ENCODE data around the gene MBNL2. TPM values are rescaled to one million over a fixed set of nuclear protein-coding genes. Genes with fewer than 3 reads are reported as not detected.

MBNL2 gene
- total RNA-seq, 1 experiment from 2014 or later = 0.85 TPM

GRCh38 chr13:97360610-97361009 is 138.5 kb downstream of the MBNL2 start (continued):
- TF ChIP-seq, protein P1, sequence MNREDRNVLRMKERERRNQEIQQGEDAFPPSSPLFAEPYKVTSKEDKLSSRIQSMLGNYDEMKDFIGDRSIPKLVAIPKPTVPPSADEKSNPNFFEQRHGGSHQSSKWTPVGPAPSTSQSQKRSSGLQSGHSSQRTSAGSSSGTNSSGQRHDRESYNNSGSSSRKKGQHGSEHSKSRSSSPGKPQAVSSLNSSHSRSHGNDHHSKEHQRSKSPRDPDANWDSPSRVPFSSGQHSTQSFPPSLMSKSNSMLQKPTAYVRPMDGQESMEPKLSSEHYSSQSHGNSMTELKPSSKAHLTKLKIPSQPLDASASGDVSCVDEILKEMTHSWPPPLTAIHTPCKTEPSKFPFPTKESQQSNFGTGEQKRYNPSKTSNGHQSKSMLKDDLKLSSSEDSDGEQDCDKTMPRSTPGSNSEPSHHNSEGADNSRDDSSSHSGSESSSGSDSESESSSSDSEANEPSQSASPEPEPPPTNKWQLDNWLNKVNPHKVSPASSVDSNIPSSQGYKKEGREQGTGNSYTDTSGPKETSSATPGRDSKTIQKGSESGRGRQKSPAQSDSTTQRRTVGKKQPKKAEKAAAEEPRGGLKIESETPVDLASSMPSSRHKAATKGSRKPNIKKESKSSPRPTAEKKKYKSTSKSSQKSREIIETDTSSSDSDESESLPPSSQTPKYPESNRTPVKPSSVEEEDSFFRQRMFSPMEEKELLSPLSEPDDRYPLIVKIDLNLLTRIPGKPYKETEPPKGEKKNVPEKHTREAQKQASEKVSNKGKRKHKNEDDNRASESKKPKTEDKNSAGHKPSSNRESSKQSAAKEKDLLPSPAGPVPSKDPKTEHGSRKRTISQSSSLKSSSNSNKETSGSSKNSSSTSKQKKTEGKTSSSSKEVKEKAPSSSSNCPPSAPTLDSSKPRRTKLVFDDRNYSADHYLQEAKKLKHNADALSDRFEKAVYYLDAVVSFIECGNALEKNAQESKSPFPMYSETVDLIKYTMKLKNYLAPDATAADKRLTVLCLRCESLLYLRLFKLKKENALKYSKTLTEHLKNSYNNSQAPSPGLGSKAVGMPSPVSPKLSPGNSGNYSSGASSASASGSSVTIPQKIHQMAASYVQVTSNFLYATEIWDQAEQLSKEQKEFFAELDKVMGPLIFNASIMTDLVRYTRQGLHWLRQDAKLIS (CRISPR knock-in tag; IDR thresholded peaks at IDR 0.05; ENCODE audit: borderline replicate concordance) = no peak

- H3K27ac Mint-ChIP-seq = no peak overlapping the region
- no peak for ATAC-seq
- DNase-seq (ENCODE audit: low spot score) = no peak
- CTCF ChIA-PET = no interaction called here
- H3K36me3 Mint-ChIP-seq = no peaks in the 10 kb centered on the region
- TF ChIP-seq ZNF263 (CRISPR knock-in tag; IDR thresholded peaks at IDR 0.05; ENCODE audit: low read depth) (no peak), TCF7 (CRISPR knock-in tag; IDR thresholded peaks at IDR 0.05; ENCODE audit: low read depth) (no peak), ZNF281 (CRISPR knock-in tag; IDR thresholded peaks at IDR 0.05) (no peak), HMGA2 (CRISPR knock-in tag; IDR thresholded peaks at IDR 0.05) (no peak), GABPB1 (CRISPR knock-in tag; IDR thresholded peaks at IDR 0.05) (no peak), ZNF121 (CRISPR knock-in tag; IDR thresholded peaks at IDR 0.05) (no peak), JUN (CRISPR knock-in tag; IDR thresholded peaks at IDR 0.05) (no peak), OVOL2 (CRISPR knock-in tag; IDR thresholded peaks at IDR 0.05; ENCODE audit: borderline replicate concordance) (no peak)
- TF ChIP-seq, protein P2, sequence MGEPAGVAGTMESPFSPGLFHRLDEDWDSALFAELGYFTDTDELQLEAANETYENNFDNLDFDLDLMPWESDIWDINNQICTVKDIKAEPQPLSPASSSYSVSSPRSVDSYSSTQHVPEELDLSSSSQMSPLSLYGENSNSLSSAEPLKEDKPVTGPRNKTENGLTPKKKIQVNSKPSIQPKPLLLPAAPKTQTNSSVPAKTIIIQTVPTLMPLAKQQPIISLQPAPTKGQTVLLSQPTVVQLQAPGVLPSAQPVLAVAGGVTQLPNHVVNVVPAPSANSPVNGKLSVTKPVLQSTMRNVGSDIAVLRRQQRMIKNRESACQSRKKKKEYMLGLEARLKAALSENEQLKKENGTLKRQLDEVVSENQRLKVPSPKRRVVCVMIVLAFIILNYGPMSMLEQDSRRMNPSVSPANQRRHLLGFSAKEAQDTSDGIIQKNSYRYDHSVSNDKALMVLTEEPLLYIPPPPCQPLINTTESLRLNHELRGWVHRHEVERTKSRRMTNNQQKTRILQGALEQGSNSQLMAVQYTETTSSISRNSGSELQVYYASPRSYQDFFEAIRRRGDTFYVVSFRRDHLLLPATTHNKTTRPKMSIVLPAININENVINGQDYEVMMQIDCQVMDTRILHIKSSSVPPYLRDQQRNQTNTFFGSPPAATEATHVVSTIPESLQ (CRISPR knock-in tag; IDR thresholded peaks at IDR 0.05) = no peak
- TF ChIP-seq, protein P3, sequence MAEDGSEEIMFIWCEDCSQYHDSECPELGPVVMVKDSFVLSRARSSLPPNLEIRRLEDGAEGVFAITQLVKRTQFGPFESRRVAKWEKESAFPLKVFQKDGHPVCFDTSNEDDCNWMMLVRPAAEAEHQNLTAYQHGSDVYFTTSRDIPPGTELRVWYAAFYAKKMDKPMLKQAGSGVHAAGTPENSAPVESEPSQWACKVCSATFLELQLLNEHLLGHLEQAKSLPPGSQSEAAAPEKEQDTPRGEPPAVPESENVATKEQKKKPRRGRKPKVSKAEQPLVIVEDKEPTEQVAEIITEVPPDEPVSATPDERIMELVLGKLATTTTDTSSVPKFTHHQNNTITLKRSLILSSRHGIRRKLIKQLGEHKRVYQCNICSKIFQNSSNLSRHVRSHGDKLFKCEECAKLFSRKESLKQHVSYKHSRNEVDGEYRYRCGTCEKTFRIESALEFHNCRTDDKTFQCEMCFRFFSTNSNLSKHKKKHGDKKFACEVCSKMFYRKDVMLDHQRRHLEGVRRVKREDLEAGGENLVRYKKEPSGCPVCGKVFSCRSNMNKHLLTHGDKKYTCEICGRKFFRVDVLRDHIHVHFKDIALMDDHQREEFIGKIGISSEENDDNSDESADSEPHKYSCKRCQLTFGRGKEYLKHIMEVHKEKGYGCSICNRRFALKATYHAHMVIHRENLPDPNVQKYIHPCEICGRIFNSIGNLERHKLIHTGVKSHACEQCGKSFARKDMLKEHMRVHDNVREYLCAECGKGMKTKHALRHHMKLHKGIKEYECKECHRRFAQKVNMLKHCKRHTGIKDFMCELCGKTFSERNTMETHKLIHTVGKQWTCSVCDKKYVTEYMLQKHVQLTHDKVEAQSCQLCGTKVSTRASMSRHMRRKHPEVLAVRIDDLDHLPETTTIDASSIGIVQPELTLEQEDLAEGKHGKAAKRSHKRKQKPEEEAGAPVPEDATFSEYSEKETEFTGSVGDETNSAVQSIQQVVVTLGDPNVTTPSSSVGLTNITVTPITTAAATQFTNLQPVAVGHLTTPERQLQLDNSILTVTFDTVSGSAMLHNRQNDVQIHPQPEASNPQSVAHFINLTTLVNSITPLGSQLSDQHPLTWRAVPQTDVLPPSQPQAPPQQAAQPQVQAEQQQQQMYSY (CRISPR knock-in tag; IDR thresholded peaks at IDR 0.05) = no peak
- TF ChIP-seq, protein P4, sequence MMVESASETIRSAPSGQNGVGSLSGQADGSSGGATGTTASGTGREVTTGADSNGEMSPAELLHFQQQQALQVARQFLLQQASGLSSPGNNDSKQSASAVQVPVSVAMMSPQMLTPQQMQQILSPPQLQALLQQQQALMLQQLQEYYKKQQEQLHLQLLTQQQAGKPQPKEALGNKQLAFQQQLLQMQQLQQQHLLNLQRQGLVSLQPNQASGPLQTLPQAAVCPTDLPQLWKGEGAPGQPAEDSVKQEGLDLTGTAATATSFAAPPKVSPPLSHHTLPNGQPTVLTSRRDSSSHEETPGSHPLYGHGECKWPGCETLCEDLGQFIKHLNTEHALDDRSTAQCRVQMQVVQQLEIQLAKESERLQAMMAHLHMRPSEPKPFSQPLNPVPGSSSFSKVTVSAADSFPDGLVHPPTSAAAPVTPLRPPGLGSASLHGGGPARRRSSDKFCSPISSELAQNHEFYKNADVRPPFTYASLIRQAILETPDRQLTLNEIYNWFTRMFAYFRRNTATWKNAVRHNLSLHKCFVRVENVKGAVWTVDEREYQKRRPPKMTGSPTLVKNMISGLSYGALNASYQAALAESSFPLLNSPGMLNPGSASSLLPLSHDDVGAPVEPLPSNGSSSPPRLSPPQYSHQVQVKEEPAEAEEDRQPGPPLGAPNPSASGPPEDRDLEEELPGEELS (CRISPR knock-in tag; IDR thresholded peaks at IDR 0.05) = no peak
- H3K9me3 Mint-ChIP-seq = no peaks in the 10 kb centered on the region
- H3K4me1 Mint-ChIP-seq = peaks cover 9% of the 10 kb centered on the region
- POLR2A ChIA-PET = no interaction called here
- H3K4me3 Mint-ChIP-seq = no peak overlapping the region
- H3K27me3 Mint-ChIP-seq (ENCODE audit: low read depth) = no peaks in the 10 kb centered on the region
Observed at GRCh38 chr13:97364031-97364430, 141.9 kb downstream of the MBNL2 start.
